Amniotic stem cell (primary cell): ENCODE measurements around the gene CASZ1.

Experiments
- DNase-seq: peaks from one replicate; lab custom pipeline; 2025; lab: John Stamatoyannopoulos, UW

CASZ1 gene

DNA sequence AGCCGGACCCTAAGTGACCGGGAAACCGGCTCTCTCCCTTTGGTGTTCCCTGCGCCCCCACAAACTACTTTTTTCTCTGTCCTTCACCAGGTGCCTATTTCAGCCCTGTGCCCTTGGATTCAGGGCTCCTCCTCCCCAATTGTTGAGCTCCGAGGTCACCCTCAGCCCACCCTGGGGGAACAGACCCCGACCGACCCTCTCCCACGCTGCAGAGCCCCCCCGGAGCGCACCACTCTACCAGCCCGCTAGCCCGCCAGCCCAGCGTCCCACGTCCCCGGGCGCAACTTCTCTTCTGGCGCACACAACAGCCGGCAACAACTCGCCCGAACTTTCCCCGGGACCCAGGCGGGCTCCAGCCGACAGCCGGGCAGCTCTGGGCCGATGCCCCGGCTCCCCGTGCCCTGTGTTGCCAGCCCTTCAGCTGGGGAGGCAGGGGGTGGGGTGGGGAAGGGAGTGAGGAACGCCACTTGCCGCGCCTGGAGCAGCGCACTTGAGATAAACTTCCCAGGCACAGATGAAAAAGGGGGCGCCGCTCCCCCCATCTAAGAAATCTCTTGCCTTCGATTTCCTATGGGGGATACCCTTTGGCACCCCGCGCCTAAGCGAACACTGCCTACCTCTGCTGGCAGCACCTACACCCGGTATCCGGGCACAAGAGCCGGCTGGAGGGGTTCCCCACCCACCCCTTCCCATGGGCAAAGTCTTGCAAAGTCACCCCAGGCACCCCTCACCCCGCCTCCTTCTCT is 997 bp downstream of the CASZ1 start:
- no peak for DNase-seq

DNA sequence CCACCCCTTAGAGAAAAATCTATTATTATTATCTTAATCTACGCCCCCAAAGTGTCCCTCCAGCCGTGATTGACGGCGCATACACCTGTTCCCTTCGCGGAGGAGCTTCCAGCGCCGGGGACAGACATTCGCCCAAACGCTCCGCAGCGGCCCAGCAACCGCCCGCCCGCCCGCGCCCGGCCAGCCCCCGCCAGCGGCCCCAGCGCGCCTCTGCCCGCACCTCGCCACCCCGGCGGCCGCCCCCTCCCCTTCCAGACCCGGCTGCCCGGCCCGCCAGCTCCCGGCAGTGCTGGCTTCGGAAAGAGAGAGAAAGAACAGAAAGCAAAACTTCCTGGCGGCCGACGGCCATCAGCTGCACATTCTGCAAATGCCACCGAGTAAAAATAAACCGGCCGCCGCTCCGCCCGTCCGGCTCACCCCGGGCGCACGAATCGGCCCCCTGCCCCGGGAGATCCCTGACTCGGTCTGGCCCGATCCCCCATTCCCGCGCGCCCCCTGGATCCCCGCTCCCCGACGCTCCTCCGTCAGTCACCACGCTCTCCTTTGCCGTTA is 1.6 kb downstream of the CASZ1 start:
- no peak for DNase-seq

DNA sequence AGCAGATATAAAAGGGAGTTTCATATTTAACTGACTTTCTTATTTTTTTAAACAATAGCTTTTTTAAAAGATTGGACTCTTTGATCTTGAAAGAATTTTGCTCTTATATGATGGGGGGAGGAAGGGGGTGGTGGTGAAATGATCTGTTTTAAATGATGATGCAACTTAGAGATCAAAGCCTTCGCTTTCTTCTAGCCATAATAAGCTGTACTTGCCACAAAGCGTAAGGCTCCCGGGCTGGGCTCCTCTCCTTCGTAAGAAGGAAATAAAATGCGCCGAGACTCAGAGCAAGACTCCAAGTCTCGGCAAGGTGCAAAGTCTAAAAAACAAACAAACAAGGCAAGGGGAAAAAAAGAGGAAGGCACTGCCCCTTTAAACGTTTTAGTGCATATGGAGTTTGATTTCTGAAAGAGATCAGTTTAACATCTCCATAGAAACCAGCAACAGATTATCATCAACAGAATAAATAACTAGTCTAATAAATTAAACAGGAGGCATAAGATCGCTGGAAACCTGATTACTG is 3.3 kb downstream of the CASZ1 start:
- DNase-seq, result no peak

DNA sequence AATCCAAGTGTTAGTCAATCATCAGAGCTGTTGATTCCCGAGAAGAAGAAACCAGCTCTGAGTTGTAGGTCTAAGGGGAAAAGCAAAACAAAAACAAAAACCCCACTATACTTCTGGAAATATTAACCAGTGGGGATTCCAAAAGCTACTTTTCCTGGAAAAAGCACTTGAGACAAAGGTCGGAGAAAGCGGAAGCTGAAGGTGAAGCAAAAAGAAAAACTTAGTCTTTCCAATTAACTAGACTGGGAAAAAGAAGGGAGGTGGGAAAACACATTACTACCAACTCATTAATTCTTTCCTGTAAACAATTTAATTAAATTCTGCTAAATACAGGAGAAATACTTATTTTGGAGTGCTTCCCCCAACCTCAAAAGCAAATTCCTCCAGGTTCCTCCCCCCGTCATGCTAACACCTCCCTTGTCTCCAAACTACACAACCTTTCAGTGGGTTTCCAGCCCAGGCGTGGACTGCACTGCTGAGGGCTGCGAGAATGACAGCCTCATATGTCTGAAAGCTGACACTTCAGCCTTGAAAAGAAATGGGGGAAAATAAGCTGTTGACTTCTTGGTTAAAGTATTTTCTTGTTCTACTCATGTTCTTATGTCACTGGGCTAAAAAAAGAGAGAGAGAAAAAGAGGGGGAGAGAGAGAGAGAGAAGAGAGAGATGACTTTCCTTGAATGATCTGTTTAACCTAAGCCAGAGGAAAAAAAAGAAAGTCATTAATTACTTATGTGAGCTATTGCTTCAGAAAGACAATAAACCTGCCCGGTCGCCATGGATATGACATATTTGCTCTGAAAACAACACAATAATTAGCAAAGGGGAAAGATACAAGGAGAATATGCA is 5.1 kb downstream of the CASZ1 start:
- DNase-seq, result no peak

DNA sequence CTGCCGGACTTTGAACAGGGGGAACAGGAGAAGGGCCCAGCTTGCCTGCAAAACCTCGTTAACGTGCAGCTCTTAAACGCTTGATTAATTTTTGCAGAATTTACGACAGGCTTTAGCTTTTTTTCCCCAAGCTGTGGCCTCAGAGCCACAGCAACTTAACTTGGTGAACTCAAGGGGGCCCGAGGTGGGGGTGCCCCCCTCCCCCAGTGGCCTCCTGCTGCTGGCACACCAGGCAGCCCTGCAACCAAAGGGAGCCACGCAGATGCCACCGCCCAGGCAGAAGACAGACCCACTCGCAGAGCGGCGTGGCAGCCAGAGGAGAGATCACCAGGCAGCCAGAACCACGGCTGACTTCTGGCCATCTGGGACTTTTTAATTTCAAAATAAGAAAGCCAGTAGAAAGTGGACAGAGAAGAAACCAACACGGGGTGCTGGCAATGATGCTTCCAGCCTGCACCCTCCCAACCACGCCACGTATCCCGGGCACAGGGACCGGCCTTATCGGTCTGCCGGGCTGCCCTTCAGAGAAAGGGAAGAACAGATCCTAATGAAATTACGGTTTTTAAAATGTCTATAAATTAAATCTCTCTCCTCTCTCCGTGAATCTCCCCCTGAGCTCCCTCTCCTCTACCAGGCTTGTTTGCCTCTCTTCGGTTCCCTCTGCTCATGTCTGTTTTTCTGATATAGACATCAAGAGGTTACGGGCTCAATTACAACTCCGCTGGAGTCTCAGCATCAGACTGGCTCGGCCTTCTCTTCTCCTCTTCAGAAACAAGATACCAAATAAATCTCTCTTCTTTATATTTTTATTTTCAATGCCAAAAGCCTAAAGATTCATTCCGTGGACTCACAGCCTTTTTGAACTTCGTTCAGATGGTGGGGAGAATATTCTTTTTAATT is 6.4 kb downstream of the CASZ1 start:
- no peak for DNase-seq

DNA sequence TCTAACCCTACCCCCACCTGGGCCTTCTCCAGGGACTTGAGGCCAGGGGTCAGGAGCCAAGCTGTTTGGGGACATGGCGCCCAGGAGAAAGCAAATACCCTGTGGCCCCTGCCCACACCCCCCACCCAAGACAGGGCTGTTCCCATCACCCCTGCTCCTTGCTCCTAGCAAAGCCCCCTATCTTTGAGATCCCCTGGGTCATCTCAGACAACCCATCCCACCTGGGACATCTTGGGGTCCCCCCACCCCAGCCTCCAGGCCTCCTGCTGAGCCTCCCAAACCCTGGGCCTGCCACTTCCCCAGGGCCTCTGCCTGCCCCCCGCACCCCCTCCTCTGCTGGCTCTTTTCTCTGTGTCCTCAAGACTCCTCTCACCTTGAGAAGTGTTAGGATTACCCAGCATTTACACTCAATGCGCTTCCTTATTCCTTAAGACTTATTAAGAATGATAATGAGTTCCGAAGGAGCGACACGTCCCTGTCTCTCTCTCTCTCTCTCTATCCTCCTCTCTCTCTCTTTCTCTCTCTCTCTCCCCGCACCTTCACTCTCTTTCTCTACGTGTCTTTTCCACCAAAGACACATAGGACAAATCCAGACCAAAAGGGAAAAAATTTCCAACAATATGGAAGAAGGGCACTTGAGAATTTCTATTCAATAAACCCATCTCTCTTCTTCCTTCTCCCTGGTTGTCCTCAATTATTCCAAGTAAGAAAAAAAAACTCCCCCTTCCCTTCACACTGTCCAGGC is 7.2 kb downstream of the CASZ1 start:
- no peak for DNase-seq

DNA sequence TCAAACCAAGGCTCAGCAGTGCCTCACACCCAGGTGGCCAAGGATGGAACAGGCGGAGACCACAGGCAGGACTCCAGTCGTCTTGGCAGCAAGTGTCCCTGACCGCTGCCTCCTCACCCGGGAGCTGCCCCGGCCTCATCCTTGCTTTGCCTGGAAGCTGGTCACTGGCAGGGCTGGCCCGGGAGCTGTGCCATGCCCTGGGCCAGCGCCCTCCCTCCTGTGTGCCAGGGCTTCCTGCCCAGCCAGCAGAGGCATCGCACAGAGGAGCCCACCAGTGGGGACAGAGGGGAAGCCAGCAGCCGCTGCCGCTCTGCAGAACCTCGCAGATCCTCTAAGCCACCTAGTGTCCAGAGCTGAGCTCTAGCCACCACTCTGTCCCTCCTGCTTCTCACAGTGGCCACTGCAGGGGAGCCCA is 7.8 kb downstream of the CASZ1 start:
- DNase-seq, result no peak

DNA sequence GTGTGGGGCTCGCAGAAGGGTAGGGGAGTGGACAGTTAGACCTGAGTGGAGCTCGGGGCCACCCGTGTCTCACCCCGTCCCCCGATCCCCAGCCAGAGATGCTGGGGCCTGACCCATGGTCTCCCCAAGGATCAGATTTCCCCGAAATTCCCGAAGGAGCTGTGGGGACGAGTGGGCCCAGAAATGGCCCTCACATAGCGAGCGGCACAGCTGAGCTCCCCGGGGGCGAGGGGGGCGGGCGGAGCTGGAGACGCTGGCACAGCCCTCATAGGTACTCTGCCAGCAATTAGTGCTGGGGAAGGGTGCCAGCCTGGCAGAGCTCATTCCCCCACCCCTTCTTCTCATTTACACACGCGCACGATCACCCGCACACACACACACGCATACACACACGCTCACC is 9.2 kb downstream of the CASZ1 start:
- no peak for DNase-seq

DNA sequence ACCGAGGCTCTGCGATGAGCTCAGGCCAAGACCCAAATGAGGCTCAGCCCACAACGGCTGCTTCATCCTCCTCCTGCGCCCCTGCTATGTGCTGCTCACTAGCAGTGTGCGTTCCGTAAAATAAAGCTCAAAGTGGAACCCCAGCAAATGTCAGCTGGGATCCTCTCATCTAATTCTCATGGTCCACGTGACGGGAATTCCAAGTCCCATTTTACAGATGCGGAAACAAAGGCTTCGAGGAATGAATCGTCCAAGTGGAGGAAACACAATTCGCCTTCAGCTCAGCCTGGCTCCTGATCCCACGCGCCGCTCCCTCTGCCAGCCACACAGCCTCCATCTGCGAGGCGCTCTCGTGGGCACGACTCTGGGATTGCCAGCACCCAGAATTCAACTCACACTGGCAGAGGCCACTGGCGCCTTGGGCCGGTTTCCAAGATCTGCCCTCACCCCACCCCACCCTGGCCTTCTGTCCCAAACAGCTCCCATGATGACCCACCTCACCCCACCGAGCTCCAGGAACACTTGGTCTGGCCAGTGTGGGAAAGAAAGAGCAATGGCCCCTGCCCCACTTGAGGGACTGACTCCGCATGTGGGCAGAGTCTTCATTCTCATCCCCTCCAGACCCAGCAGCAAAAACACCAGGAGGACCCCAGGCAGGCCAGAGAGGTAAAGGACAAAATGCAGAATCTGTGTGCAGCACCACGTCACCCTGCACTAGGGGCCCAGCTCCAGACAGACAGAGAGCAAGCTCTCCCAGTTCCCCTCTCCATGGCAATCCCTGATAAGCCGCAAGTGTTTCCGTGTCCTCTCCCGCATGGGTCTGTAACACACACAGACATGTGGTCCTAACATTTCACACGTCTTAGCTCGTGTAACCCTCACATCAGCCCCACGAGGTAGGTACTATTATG is 10.5 kb downstream of the CASZ1 start:
- no peak for DNase-seq

DNA sequence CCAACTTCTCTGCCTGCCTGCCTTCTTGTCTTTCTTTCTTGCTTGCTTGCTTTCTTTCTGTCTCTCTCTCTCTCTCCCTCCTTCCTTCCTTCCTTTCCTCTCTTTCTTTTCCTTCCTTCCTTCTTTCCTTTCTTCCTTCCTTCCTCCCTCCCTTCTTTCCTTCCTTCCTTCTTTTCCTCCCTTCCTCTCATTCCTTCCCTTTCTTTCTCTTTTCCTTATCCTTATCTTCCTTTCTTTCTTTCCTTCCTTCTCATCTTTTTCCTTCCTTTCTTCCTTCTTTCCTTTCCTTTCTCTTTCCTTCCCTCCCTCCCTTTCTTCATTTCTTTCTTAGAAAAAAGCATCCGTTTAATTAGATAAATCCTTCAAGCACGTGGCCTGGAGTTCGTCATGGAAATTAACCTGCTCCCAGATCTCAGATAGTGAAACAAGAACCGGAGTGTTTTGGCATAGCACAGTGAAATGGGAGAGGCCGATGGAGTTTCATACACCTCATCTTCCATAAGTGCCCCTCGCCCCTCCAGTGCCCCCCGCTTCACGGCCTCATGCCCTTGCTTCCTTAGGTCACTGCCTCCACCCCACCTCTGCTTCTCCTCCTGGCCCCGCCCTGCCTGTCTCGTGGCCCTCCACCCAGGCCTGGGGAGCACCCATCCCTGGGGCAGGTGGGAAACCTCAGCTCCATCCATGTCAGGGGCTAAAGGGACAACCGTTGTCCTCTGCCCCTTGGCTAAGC is 11.3 kb downstream of the CASZ1 start:
- DNase-seq, result no peak

DNA sequence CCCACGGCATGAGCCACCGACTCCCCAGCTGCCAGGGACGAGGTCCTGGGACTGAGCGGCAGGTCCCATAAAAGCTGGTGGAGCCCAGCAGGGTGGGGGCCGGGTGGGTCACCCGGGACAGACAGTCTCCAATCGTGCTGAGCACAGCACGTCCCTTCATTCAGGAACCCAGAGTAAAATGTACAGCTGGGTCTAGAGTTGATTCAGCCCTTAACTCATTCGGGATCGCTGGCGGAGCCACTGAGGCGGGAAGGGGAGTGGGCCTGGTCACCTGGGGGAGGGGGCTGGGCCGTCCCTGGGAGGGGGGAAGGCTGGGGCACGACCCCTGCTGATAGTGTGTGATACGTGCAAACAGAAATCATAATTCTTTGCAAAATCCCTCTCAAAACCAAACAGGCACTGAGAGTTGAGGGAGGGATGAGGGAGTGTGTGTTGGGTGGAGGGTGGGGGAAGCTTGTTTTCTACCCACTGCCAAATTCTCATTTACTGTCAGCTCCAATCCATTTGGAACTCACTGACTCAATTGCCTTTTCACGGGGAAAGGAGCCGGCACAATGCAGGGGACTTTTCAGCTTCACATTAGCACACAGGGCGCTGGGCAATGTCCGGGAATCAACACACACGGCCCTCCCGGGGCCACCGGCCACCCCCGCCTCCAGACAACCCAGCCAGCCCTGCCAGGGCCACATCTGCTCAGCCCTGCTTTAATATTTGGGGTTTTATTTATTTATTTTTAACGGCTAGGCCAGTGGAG is 13.8 kb downstream of the CASZ1 start:
- DNase-seq, result no peak

DNA sequence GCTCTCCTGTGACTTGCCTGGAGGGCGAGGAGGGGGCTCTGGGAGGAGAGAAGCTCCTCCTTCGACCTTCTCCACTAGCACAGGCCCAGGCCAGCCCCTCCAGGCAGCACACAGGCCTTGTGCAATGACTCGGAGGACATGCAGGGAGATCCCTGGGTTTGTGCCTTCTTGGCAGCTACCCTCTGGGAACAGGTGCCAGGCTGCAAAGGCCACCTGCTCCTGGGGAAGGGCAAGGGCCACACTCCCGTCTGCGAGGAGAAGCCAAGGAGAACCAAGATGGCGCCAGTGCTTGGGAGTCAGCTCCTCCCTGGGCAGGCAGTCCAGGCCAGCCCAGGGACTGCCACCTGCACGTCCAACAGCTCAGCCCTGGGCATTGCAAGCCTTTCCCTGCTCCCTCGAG is 15.3 kb downstream of the CASZ1 start:
- no peak for DNase-seq

DNA sequence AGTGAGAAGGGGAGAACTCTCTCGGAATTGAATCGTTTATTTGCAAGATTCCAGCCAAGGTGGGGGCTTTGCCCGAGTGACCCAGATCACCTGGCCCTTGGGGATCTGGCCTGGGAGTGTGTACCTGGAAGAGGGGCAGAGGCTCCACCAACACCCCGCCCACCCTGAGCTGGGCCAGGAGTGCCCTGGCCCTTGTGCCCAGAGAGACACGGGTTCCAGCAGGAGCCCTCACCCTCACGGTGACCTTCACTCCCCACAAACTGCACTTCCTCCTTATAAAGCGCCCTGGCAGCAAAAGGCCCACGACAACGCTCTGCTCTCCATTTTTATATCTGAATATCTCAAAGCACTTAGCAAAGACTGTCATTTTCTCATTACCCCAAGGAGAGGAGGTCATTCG is 16.6 kb downstream of the CASZ1 start:
- DNase-seq, result no peak

DNA sequence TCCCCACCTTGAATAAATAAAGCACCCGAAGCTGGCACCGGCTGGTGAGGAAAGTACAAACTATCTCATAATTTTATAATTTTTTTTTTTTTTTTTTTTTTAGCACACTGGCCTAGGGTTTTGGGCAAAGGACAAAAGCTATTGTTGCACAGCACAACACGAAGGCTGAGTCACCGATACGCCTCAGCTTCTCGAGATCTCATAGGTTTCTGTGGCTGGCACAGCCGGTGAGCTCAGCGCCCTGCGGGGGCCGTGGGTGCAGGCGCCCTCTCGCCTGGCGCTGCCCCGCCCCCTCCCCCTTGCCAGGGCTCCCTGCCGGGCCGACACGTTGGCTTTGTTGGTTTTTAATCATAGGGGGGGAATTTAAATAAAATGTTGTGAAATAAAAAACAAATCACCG is 17.2 kb downstream of the CASZ1 start:
- no peak for DNase-seq

DNA sequence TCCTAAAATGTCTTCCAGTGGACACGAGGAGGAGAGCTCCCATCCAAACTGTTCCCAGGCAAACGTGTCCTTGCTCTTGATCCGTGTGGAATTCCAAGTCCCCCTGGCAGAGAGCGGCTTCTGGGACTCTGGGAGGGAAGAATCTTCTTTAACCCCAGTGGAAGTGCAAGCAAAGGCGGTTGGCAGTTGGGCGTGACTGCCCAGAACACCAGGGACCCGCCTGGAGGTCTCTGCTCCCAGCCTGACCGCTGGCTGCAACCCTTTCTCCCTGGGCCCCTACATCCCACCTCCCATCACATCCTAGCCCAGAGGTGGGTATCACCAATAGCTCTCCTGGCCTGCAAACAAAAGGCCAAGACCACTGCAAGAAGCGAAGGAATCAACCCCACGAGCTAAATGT is 17.8 kb downstream of the CASZ1 start:
- DNase-seq, result no peak

DNA sequence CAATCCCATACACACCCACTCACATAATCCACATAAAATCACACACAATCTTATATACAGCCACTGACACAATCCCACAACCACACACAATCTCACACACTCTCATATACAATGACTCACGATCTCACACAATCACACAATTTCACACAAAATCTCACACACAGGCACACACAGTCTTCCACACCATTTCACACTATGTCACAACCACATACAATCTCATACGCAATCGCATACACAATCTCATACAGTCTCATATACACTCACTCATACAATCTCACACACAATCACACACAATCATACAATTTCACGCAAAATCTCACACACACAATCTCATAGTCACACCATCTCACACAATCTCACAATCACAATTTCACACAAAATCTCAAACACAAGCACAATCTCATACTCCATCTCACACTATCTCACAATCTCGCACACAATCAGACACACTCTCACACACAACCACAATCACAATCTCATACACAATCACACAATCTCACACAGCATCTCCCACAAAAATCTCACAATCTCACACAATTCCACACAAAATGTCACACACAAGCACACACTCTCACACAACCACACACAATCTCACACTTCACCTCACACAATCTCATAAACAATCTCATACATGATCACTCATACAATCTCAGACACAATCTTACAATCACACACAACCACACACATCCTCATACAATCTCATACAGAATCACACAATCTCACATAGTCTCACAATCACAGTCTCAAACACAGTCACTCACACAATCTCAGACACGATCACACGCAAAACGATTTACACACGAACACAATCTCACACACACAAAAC is 18.5 kb downstream of the CASZ1 start:
- no peak for DNase-seq

DNA sequence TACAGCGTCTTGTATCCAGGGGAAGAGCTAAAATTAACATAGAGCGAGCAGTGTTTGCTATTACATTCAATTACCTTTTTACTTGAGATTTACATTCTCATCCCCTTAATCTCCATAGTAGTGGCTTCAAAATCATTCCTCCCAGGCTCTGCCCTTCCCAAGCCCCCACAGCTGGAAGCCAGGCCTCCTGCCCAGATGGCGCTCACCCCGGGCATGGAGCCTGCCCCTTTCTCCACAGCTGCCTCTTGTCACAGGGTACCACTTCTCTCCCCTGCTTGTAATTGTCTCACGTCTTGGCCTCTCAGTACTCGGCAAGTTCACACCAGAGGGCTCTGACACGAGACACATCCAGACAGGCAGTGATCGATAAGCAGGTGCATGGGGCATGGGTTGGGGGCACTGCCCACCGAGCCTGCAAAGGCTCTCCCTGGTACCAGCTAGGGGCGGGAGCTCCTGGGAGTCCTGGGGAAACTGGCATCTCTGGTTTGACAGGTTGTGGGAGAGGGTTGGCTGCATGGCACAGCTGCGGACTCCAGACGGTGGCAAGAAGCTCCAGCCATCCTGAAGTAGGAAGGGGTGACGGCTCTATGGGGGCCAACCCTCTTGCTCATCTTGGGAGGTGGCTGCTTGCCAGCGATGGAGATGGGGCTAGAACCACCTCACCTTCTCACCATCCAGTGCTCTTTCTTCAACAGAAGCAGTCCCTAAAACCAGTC is 20.1 kb downstream of the CASZ1 start:
- DNase-seq, result no peak
